Measurements from ENCODE around the gene EFTUD2. TPM values are rescaled to one million over a fixed set of nuclear protein-coding genes. Genes with fewer than 3 reads are reported as not detected.

EFTUD2 gene
- polyA plus RNA-seq, 1 experiment = 121 TPM

GRCh38 chr17:44850025-44850424 is 49.2 kb downstream of the EFTUD2 start:
- ChIA-PET CTCF (interaction anchor here (0.6 to 2.4 kb wide), 4 partner anchors 12 to 470 kb away, joined by 3 to 9 read pairs (median 4); no protein-coding TSS in a partner anchor), POLR2A (no interaction called here)
- no peak for DNase-seq (ENCODE audit: low read depth)
- no peaks in the 10 kb centered on the region for H3K27me3 ChIP-seq (ENCODE audit: control insufficient read depth, insufficient read depth, low read length)
- H3K4me3 ChIP-seq (ENCODE audit: low read depth, low read length) = no peak overlapping the region
- H3K36me3 ChIP-seq (ENCODE audit: control insufficient read depth, insufficient read depth, low read length) = peaks cover 17% of the 10 kb centered on the region
- no peak for TF ChIP-seq CTCF (IDR thresholded peaks at IDR 0.05; ENCODE audit: insufficient read depth, low read depth, low read length)

GRCh38 chr17:44848961-44849489 is 50.2 kb downstream of the EFTUD2 start:
- ChIA-PET CTCF (interaction anchor here (2.2 to 5.4 kb wide), 4 partner anchors 13 to 74 kb away, joined by 5 to 39 read pairs (median 13); no protein-coding TSS in a partner anchor), POLR2A (no interaction called here)
- peaks cover 10% of the 10 kb centered on the region for H3K36me3 ChIP-seq (ENCODE audit: control insufficient read depth, insufficient read depth, low read length)
- no peak for TF ChIP-seq CTCF (IDR thresholded peaks at IDR 0.05; ENCODE audit: insufficient read depth, low read depth, low read length)
- H3K4me3 ChIP-seq (ENCODE audit: low read depth, low read length) = no peak overlapping the region
- H3K27me3 ChIP-seq (ENCODE audit: control insufficient read depth, insufficient read depth, low read length) = no peaks in the 10 kb centered on the region
- DNase-seq (ENCODE audit: low read depth) = no peak

- H3K4me3 ChIP-seq (ENCODE audit: low read depth, low read length) = no peak overlapping the region
- peaks cover 7% of the 10 kb centered on the region for H3K36me3 ChIP-seq (ENCODE audit: control insufficient read depth, insufficient read depth, low read length)
- H3K27me3 ChIP-seq (ENCODE audit: control insufficient read depth, insufficient read depth, low read length) = no peaks in the 10 kb centered on the region
- DNase-seq (ENCODE audit: low read depth) = no peak
- POLR2A ChIA-PET = no interaction called here
- no peak for TF ChIP-seq CTCF (IDR thresholded peaks at IDR 0.05; ENCODE audit: insufficient read depth, low read depth, low read length)
- CTCF ChIA-PET = interaction anchor here (0.9 to 5.4 kb wide), 5 partner anchors 14 to 70 kb away, joined by 3 to 39 read pairs (median 6); no protein-coding TSS in a partner anchor
Measured at GRCh38 chr17:44848257-44848795, 50.9 kb downstream of the EFTUD2 start.

GRCh38 chr17:44847586-44847985 is 51.7 kb downstream of the EFTUD2 start, which contains the start of gene HIGD1B:
HIGD1B (plus strand) TSS chr17:44847883; CDS start chr17:44848153, 270 bp downstream.
- DNase-seq (ENCODE audit: low read depth) = no peak
- no peak for TF ChIP-seq CTCF (IDR thresholded peaks at IDR 0.05; ENCODE audit: insufficient read depth, low read depth, low read length)
- ChIA-PET CTCF (interaction anchor here (0.7 to 5.4 kb wide), 6 partner anchors 10 to 69 kb away, joined by 3 to 39 read pairs (median 4); no protein-coding TSS in a partner anchor), POLR2A (no interaction called here)
- Histone ChIP-seq H3K36me3 (ENCODE audit: control insufficient read depth, insufficient read depth, low read length) (peaks cover 5% of the 10 kb centered on the region), H3K4me3 (ENCODE audit: low read depth, low read length) (no peak within 1 kb of the TSS), H3K27me3 (ENCODE audit: control insufficient read depth, insufficient read depth, low read length) (no peaks in the 10 kb centered on the region)

- H3K4me3 ChIP-seq (ENCODE audit: low read depth, low read length) = no peak overlapping the region
- no peaks in the 10 kb centered on the region for H3K27me3 ChIP-seq (ENCODE audit: control insufficient read depth, insufficient read depth, low read length)
- POLR2A ChIA-PET = interaction anchor here (0.6 kb wide), 1 partner anchor 12 kb away, joined by 4 read pairs; no protein-coding TSS in a partner anchor
- no peak for DNase-seq (ENCODE audit: low read depth)
- CTCF ChIA-PET = interaction anchor here (1.7 to 5.4 kb wide), 3 partner anchors 15 to 68 kb away, joined by 6 to 39 read pairs (median 17); no protein-coding TSS in a partner anchor
- no peak for TF ChIP-seq CTCF (IDR thresholded peaks at IDR 0.05; ENCODE audit: insufficient read depth, low read depth, low read length)
- peaks cover 2% of the 10 kb centered on the region for H3K36me3 ChIP-seq (ENCODE audit: control insufficient read depth, insufficient read depth, low read length)
Measured at GRCh38 chr17:44846206-44846605, 53.0 kb downstream of the EFTUD2 start.

Data from BJ (cell line).